CD4-positive, CD25-positive, alpha-beta regulatory T cell (primary cell): ENCODE results near the gene YWHAE. TPM values are rescaled to one million over a fixed set of nuclear protein-coding genes. Genes with fewer than 3 reads are reported as not detected.
"Not testable (repeated sequence)": the region's sequence is repeated elsewhere in the genome, so short reads cannot be mapped to it uniquely, and the experiment has no call there.

Experiments used
- ATAC-seq, 2 donors: fragments of 150-1000 bp; cut with Tn5 transposase; one replicate each; pipeline ENCODE4 v1.10.0; 2021; ENCODE audit warnings: low read depth in 2 of 2, moderate number of reproducible peaks in 2 of 2, moderate library complexity in 1 of 2
- DNase-seq, 3 donors: peaks; one replicate each; pipeline versions ENCODE4 v3.0.0 to v3.0.0-alpha.2; 2012 to 2022; ENCODE audit warnings: mixed read lengths in 1 of 3
- H3K27ac ChIP-seq: one replicate; pipeline ENCODE4 v1.7.0; 2013; ENCODE audit warnings: mild to moderate bottlenecking, low read length; ENCODE audit not compliant: insufficient read depth, poor library complexity, severe bottlenecking
- H3K27me3 ChIP-seq: one replicate; pipeline ENCODE4 v1.7.0; 2013; ENCODE audit warnings: low read length; ENCODE audit not compliant: control insufficient read depth, insufficient read depth
- H3K36me3 ChIP-seq: one replicate; pipeline ENCODE4 v1.7.0; 2013; ENCODE audit warnings: mild to moderate bottlenecking, low read length, moderate library complexity; ENCODE audit not compliant: control insufficient read depth, insufficient read depth
- H3K4me1 ChIP-seq: 2 replicates; pipeline ENCODE4 v1.7.0; 2013; ENCODE audit warnings: mild to moderate bottlenecking, low read length; ENCODE audit not compliant: insufficient read depth, control insufficient read depth, poor library complexity, severe bottlenecking
- H3K4me3 ChIP-seq: one replicate; pipeline ENCODE4 v1.7.0; 2013; ENCODE audit warnings: low read depth, mild to moderate bottlenecking, low read length, moderate library complexity
- H3K9me3 ChIP-seq, 2 experiments: 1 replicate in 1 of 2; 2 replicates in 1 of 2; pipeline ENCODE4 v1.7.0; 2013; ENCODE audit warnings: low read length in 2 of 2, mild to moderate bottlenecking in 1 of 2, moderate library complexity in 1 of 2; ENCODE audit not compliant: control insufficient read depth in 2 of 2
- H3K27ac Mint-ChIP-seq, 3 donors: one replicate each; pipeline ENCODE4 v1.8.0; 2020 to 2022; ENCODE audit warnings: mild to moderate bottlenecking in 3 of 3, mixed read lengths in 3 of 3, moderate library complexity in 2 of 3
- H3K27me3 Mint-ChIP-seq: one replicate; pipeline ENCODE4 v1.8.0; 2022; ENCODE audit warnings: mild to moderate bottlenecking, mixed read lengths
- H3K36me3 Mint-ChIP-seq: one replicate; pipeline ENCODE4 v1.8.0; 2020; ENCODE audit warnings: mixed read lengths
- H3K4me1 Mint-ChIP-seq, 4 donors: one replicate each; pipeline ENCODE4 v1.8.0; 2020 to 2022; ENCODE audit warnings: mixed read lengths in 4 of 4, mild to moderate bottlenecking in 1 of 4
- H3K4me3 Mint-ChIP-seq, 4 donors: one replicate each; pipeline ENCODE4 v1.8.0; 2020 to 2022; ENCODE audit warnings: mild to moderate bottlenecking in 4 of 4, mixed read lengths in 4 of 4, moderate library complexity in 3 of 4
- H3K9me3 Mint-ChIP-seq, 7 donors: one replicate each; pipeline ENCODE4 v1.8.0; 2020 to 2022; ENCODE audit warnings: mixed read lengths in 7 of 7, mild to moderate bottlenecking in 3 of 7, moderate library complexity in 2 of 7
- polyA plus RNA-seq, 4 donors: library from polyadenylated mRNA; unstranded; fragments of 300-500 nt; fragmentation: Illumina TruSeq; gene quantifications; one replicate each; pipeline ENCODE4 v1.2.3, GENCODE V29; 2021
- total RNA-seq: library from RNA; stranded (reverse); gene quantifications from one replicate; pipeline ENCODE4 v1.2.3, GENCODE V29; 2022

Gene YWHAE
- total and polyA plus RNA-seq, 5 donors from 2014 or later = 68.6 to 136 (median 92.2) TPM

DNA sequence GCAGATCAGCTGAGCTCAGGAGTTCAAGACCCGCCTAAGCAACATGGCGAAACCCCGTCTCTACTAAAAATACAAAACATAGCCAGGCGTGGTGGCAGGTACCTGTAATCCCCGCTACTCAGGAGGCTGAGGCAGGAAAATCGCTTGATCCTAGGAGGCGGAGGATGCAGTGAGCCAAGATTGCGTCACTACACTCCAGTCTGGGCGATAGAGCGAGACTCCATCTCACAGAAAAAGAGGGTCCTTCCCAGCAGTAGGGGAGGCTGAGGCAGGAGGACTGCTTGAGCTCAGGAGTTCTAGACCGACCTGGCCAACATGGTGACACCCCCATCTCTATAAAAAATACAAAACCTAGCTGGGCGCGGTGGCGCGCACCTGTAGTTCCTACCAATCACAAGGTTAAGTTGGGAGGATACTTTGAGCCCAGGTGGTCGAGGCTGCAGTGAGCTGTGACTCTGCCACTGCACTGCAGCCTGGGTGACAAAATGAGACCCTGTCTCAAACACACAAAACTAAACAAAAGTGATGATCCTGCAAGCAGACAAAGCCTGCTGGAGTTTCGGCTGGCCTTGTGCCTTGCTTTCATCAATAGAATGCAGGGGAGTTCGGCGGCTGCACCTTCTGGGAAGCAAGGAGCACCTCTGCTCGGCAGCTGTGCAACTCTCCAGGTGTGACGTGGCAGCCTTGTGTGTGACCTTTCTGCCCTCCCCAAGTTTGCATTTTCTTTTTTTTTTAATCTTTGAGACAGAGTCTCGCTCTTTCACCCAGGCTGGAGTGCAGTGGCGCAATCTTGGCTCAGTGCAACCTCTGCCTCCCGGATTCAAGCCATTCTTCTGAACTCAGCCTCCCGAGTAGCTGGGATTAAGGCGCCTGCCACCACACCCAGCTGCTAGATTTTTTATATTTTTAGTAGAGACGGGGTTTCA lies 12.4 kb upstream of the YWHAE start:
- DNase-seq (no peak), ATAC-seq (no peak)
- H3K9me3 Mint-ChIP-seq = no peaks in the 10 kb centered on the region
- H3K27ac Mint-ChIP-seq = no peak overlapping the region
- H3K36me3 Mint-ChIP-seq = peaks cover 5% of the 10 kb centered on the region
- no peaks in the 10 kb centered on the region for H3K27me3 Mint-ChIP-seq
- Histone ChIP-seq H3K27me3 (no peaks in the 10 kb centered on the region), H3K36me3 (no peaks in the 10 kb centered on the region), H3K4me3 (no peak overlapping the region), H3K9me3 (no peaks in the 10 kb centered on the region), H3K4me1 (peaks cover 3% of the 10 kb centered on the region), H3K27ac (no peak overlapping the region)
- H3K4me1 Mint-ChIP-seq = peaks cover 0 to 6% (median 0%) of the 10 kb centered on the region in 4 donors
- no peak overlapping the region for H3K4me3 Mint-ChIP-seq

DNA sequence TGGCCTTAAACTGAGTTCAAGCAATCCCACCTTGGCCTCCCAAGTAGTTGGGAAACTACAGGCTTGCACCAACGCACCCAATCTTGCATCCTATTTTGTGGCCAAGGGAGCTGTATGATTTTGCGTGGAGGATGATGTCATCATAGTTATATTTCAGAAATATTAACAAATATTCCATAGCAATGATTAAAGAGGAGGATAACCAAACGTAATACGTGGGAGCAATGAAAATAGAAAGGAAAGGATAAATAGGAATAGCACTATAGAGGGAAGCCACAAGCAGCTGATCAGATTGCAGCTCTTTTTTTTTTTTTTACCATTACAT lies 2.2 kb upstream of the YWHAE start:
- no peak for DNase-seq
- Mint-ChIP-seq H3K4me1 (peaks cover 9 to 24% (median 18%) of the 10 kb centered on the region in 4 donors), H3K27ac (no peak overlapping the region), H3K9me3 (no peaks in the 10 kb centered on the region), H3K27me3 (peaks cover 7% of the 10 kb centered on the region), H3K4me3 (peak overlapping the region in 2 of 4 donors; percentile 11 to 71), H3K36me3 (peaks cover 9% of the 10 kb centered on the region)
- Histone ChIP-seq H3K27ac (no peak overlapping the region), H3K4me3 (no peak overlapping the region), H3K36me3 (no peaks in the 10 kb centered on the region), H3K9me3 (no peaks in the 10 kb centered on the region), H3K4me1 (peaks cover 26% of the 10 kb centered on the region), H3K27me3 (no peaks in the 10 kb centered on the region)
- no peak for ATAC-seq

DNA sequence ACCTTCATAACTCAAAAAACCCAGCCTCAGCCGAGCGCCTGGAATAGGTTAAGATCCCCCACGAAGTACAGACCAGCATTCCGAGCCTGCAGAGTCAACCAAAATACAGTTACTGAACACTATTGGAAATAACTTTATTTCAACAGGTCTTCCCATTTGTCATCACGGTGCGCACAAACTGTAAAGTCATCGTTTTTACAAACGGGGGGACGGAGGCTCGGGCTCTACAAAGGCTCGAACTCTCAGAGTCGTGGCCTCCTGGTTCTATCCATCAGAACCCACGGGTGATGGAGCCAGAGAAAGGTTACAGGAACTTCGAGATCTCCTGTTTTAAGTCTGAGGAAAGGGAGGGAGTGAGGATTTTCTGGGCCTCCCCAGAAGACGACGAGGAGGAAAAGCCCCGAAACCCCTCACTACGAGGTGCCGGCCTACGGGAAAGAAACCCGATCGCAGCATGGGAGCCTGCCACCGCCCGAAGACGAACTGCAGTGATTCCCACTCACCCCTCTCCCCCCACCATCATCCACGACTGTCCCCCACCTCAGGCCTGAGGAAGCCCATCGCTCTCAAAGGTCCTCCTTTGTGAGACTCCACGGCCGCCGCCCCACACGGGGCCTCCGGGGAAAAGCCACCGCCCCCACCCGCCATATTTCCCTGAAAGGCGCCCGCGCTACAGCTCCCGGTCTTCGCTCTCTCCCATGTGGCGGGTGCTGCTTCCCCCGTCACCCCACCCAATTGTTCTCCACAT lies 917 bp downstream of the YWHAE start:
- Mint-ChIP-seq H3K9me3 (no peaks in the 10 kb centered on the region), H3K4me1 (peaks cover 16 to 53% (median 32%) of the 10 kb centered on the region in 4 donors), H3K36me3 (peaks cover 19% of the 10 kb centered on the region), H3K27ac (peak overlapping the region; percentile 60 to 99 (median 97)), H3K4me3 (peak overlapping the region; percentile 96 to 100 (median 100)), H3K27me3 (peaks cover 7% of the 10 kb centered on the region)
- no peaks in the 10 kb centered on the region for H3K9me3 ChIP-seq
- peaks cover 54% of the 10 kb centered on the region for H3K4me1 ChIP-seq
- H3K4me3 ChIP-seq = peak overlapping the region; percentile 87
- DNase-seq = peak in 2 of 3 donors; percentile 25 to 40
- H3K27me3 ChIP-seq = no peaks in the 10 kb centered on the region
- ATAC-seq = peak; percentile 4 to 9
- peak overlapping the region; percentile 92 for H3K27ac ChIP-seq
- peaks cover 3% of the 10 kb centered on the region for H3K36me3 ChIP-seq

DNA sequence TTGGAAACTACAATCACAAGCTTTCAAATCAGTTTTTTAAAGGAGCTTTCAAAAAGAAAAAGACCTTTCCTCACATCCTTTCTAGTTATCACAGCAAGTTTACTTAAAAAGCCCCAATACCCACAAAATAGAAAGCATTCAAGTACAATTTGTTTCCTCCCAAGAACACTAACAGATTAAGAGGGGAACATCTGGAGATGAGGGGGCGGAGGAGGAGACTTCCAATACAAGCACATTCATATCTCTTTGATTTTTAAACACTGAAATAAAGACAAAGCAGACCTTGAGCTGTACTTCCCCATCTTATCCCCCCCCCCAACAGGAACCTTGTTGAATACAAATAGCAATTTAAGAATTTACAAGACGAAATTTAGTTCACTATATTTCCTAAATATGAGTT lies 2.0 kb downstream of the YWHAE start:
- H3K27me3 ChIP-seq = no peaks in the 10 kb centered on the region
- H3K27me3 Mint-ChIP-seq = peaks cover 7% of the 10 kb centered on the region
- DNase-seq (no peak), ATAC-seq (no peak)
- H3K36me3 Mint-ChIP-seq = peaks cover 24% of the 10 kb centered on the region
- H3K4me1 Mint-ChIP-seq = peaks cover 21 to 64% (median 39%) of the 10 kb centered on the region in 4 donors
- H3K4me1 ChIP-seq = peaks cover 64% of the 10 kb centered on the region
- H3K27ac Mint-ChIP-seq = peak overlapping the region in 2 of 3 donors; percentile 97 to 99
- no peaks in the 10 kb centered on the region for H3K9me3 Mint-ChIP-seq
- peak overlapping the region; percentile 96 to 100 (median 100) for H3K4me3 Mint-ChIP-seq
- no peaks in the 10 kb centered on the region for H3K9me3 ChIP-seq
- peaks cover 3% of the 10 kb centered on the region for H3K36me3 ChIP-seq
- peak overlapping the region; percentile 92 for H3K27ac ChIP-seq
- H3K4me3 ChIP-seq = peak overlapping the region; percentile 87

DNA sequence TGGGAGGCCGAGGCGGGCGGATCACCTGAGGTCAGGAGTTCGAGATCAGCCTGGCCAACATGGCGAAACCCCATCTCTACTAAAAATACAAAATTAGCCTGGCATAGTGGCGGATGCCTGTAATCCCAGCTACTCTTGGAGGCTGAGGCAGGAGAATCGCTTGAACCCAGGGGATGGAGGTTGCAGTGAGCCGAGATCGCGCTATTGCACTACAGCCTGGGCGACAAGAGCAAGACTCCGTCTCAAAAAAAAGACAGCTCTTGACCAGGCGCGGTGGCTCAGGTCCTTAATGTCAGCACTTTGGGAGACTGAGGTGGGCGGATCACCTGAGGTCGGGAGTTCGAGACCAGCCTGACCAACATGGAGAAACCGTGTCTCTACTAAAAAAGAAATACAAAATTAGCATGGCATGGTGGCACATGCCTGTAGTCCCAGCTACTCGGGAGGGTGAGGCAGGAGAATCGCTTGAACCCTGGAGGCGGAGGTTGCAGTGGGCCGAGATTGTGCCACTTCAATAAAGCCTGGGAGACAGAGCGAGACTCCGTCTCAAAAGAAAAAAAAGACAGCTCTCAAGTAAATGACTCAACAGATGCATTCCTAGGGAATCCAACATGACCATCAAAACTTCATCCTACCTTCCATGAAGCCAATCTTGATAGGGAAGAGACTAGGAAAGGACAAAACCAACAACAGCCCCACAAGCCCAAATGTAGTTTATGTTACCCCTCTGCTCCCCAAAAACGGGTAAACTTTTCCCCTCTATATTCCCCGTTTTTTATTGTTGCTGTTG lies 4.0 kb downstream of the YWHAE start:
- Mint-ChIP-seq H3K4me1 (peaks cover 27 to 83% (median 55%) of the 10 kb centered on the region in 4 donors), H3K36me3 (peaks cover 24% of the 10 kb centered on the region), H3K27ac (peak overlapping the region in 1 of 3 donors; percentile 97), H3K4me3 (peak overlapping the region; percentile 42 to 64 (median 50))
- H3K27ac ChIP-seq, H3K4me3 ChIP-seq, H3K9me3 ChIP-seq, H3K27me3 ChIP-seq, H3K27me3 Mint-ChIP-seq, H3K9me3 Mint-ChIP-seq, DNase-seq, H3K36me3 ChIP-seq, ATAC-seq: not testable (repeated sequence)
- H3K4me1 ChIP-seq = peaks cover 82% of the 10 kb centered on the region

DNA sequence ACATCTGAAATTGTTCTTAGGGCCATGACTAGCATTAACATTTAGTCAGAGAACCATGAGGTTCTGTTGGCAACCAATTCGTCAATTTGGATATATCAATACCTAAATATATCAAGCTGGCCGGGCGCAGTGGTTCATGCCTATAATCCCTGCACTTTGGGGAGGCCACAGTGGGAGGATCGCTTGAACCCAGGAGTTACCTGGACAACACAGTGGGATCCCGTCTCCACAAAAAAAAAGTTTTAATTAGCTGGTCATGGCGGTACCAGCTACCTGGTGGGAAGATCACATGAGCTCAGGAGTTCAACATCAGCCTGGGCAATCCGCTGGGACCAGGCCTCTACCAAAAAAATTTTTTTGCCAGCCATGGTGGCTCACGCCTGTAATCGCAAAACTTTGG lies 8.4 kb downstream of the YWHAE start:
- no peak for ATAC-seq
- H3K4me3 ChIP-seq = peak overlapping the region; percentile 46
- H3K4me1 Mint-ChIP-seq = peaks cover 24 to 94% (median 54%) of the 10 kb centered on the region in 4 donors
- H3K27me3 Mint-ChIP-seq = no peaks in the 10 kb centered on the region
- H3K9me3 Mint-ChIP-seq = peaks cover 0 to 1% (median 0%) of the 10 kb centered on the region in 7 donors
- H3K4me1 ChIP-seq = peaks cover 73% of the 10 kb centered on the region
- H3K4me3 Mint-ChIP-seq = peak overlapping the region in 3 of 4 donors; percentile 42 to 72 (median 63)
- DNase-seq = no peak
- H3K36me3 ChIP-seq = peaks cover 3% of the 10 kb centered on the region
- no peaks in the 10 kb centered on the region for H3K9me3 ChIP-seq
- H3K27ac ChIP-seq = no peak overlapping the region
- peaks cover 11% of the 10 kb centered on the region for H3K36me3 Mint-ChIP-seq
- no peaks in the 10 kb centered on the region for H3K27me3 ChIP-seq
- H3K27ac Mint-ChIP-seq = peak overlapping the region; percentile 48 to 79 (median 72)
